ENCODE data around the gene SLC22A23. TPM values are rescaled to one million over a fixed set of nuclear protein-coding genes. Genes with fewer than 3 reads are reported as not detected.

Gene SLC22A23
- total and polyA plus RNA-seq, 8 donors: 4.9 to 27.9 (median 14.2) TPM

DNA sequence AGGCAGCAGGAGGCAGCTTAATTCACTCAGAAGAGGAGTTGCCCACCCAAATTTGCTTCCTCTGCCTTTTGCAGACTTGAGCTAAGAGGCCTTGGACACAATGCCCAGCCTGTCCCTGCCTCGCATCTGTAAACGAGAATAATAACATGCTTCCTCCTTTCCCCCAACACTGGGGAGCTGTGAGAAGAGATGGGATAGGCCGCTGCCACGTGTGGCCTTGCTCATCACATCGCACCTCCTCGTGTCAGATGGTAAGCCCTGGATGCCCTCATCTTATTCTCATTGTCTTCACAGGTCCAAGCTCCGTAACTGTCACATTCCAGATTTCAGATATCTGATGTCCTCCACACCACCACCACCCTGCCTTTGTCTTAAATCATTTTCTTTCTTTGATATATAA is 216.3 kb downstream of the SLC22A23 start:
- intact Hi-C loops (cut with DNase I): no loop called here
- Histone ChIP-seq H3K4me1 (no peaks in the 10 kb centered on the region), H3K36me3 (no peaks in the 10 kb centered on the region), H3K4me3 (no peak overlapping the region), H3K27me3 (no peaks in the 10 kb centered on the region), H3K9me3 (no peaks in the 10 kb centered on the region), H3K27ac (no peak overlapping the region)
- FAIRE-seq: no peak
- no peak for DNase-seq
- no peak for ATAC-seq
- 77 to 78% methylated on average over 7 of the region's 7 CpGs for WGBS, 2 donors
- TF ChIP-seq CTCF (IDR thresholded peaks at IDR 0.05): no peak

DNA sequence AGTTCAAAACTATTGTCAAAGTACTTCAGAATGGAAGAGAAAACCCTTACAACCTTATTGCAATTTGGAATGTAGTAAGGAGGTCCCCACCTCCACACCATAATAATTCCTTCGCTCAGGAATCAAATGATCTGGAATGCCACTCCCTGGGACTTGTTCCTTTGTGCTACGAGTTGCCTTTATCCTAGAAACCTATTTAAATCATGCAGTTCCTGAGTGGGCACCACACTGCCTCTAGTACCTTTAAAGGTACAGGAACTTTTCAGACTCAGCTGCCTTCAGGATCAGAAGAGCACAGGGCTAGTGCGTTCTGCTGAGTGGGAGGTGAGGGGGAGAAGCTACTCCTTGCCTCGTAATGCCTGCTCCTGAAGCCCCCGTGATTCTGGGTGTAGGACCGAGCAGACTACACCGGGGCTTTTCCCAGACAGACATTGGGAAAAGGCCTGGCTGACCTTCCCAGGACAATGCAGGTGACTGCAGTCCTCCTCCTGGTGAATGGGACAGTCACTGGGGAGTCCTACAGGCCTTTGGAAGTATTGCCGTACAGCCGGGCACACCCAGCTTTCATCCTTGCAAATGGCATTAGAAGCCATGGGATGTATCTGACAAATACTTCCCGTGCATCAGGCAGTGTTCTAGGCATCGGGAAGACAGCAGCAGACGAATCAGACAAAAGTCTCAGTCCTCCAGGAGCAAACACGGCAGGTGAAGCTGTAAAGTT is 217.6 kb downstream of the SLC22A23 start:
- Histone ChIP-seq H3K4me3 (no peak overlapping the region), H3K36me3 (no peaks in the 10 kb centered on the region), H3K27me3 (no peaks in the 10 kb centered on the region), H3K27ac (no peak overlapping the region), H3K4me1 (no peaks in the 10 kb centered on the region), H3K9me3 (no peaks in the 10 kb centered on the region)
- ATAC-seq (peak in 2 of 4 donors; percentile 49), FAIRE-seq (no peak), DNase-seq (no peak)
- 69 to 73% methylated on average over 13 of the region's 13 CpGs for WGBS, 2 donors
- no peak for TF ChIP-seq CTCF (IDR thresholded peaks at IDR 0.05)
- intact Hi-C loops (cut with DNase I): no loop called here

DNA sequence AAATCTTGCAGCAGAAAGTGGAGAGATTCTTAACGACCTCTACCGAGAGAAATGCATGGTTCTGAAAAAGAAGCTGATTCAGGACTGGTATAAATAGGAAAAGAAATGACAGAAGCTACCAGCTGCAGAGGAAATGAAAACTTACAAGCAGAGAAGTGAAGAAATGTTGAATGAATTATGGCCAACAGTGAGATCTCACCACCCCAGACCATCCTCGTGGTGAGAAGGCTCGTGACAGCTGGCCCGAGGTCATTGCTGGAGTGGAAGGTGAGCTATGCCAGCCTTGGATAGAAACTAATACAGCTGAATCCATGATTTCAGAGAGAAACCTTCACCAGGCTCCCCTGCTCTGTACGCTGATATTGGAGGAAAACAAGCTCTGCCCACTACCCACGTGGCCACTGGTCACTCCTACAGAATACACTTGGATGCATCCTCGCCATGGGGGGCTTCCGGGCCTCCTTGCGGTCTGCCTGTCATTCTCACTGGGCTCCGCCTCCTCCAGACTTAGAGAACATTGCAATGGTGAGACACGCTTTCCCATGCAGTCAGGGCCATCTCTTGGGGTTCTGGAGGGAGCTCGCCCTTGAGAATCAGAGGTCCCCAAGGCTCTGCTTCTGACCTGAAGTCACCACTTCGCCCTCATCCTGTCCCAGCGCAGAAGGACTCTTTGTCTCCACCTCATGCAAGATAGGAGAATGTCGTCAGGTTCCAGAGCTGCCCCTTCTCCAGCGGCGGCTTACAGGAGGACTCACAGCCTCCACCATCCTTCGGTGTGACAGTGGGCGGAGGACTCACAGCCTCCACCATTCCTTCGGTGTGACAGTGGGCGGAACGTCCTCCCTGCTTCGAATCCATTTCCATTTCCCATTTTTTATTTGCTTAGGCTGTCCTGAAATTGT is 218.8 kb downstream of the SLC22A23 start:
- H3K27me3 ChIP-seq: no peaks in the 10 kb centered on the region
- H3K36me3 ChIP-seq: no peaks in the 10 kb centered on the region
- WGBS, 2 donors: 84% methylated on average over 24 of the region's 24 CpGs
- H3K9me3 ChIP-seq: no peaks in the 10 kb centered on the region
- FAIRE-seq (no peak), DNase-seq (no peak), ATAC-seq (peak in 1 of 4 donors; percentile 56)
- no peaks in the 10 kb centered on the region for H3K4me1 ChIP-seq
- no peak for TF ChIP-seq CTCF (IDR thresholded peaks at IDR 0.05)
- no peak overlapping the region for H3K4me3 ChIP-seq
- intact Hi-C loops (cut with DNase I): no loop called here
- H3K27ac ChIP-seq: no peak overlapping the region

- FAIRE-seq (no peak), ATAC-seq (no peak), DNase-seq (no peak)
- Histone ChIP-seq H3K4me3 (no peak overlapping the region), H3K27me3 (no peaks in the 10 kb centered on the region), H3K36me3 (no peaks in the 10 kb centered on the region), H3K4me1 (peaks cover 0 to 5% (median 4%) of the 10 kb centered on the region in 3 donors), H3K27ac (no peak overlapping the region), H3K9me3 (no peaks in the 10 kb centered on the region)
- TF ChIP-seq CTCF (IDR thresholded peaks at IDR 0.05): no peak
- intact Hi-C loops (cut with DNase I): no loop called here
- WGBS, 2 donors: 77 to 85% methylated on average over 3 of the region's 3 CpGs
Observed at GRCh38 chr6:3236005-3236404, 220.8 kb downstream of the SLC22A23 start.
